Sigmoid colon (tissue), 7 donors: ENCODE data around the gene PRPF40B. TPM values are rescaled to one million over a fixed set of nuclear protein-coding genes. Genes with fewer than 3 reads are reported as not detected.
"Not testable (repeated sequence)": the region's sequence is repeated elsewhere in the genome, so short reads cannot be mapped to it uniquely, and the experiment has no call there.

Experiments used
- DNase-seq: peaks from one replicate; pipeline ENCODE4 v3.0.0-alpha.2; 2019
- H3K27ac ChIP-seq, 4 donors: fragments of 200-600 bp; sonication (generic); one replicate each; pipeline ENCODE4 v1.5.1; 2016 to 2019; ENCODE audit warnings: mild to moderate bottlenecking in 1 of 4
- H3K27me3 ChIP-seq, 3 donors: fragments of 200-600 bp; sonication (generic); one replicate each; pipeline ENCODE4 v1.5.1; 2019; ENCODE audit warnings: mild to moderate bottlenecking in 1 of 3
- H3K36me3 ChIP-seq, 4 donors: fragments of 200-600 bp; sonication (generic); one replicate each; pipeline ENCODE4 v1.5.1; 2016 to 2019
- H3K4me1 ChIP-seq, 4 donors: fragments of 200-600 bp; sonication (generic); one replicate each; pipeline ENCODE4 v1.5.1; 2017 to 2019
- H3K4me3 ChIP-seq, 4 donors: fragments of 200-600 bp; sonication (generic); one replicate each; pipeline ENCODE4 v1.5.1; 2017 to 2019; ENCODE audit warnings: mild to moderate bottlenecking in 2 of 4, moderate library complexity in 1 of 4
- H3K9me3 ChIP-seq, 4 donors: fragments of 200-600 bp in 3 of 4; sonication (generic) in 3 of 4; one replicate each; pipeline versions ENCODE4 v1.5.1 to v1.6.1; 2013 to 2019
- CTCF ChIP-seq, 4 experiments: fragments of 450-650 bp in 3 of 4; fragments of 200-600 bp in 1 of 4; IDR thresholded peaks; one replicate each; pipeline ENCODE4 v1.5.1; 2016 to 2019; ENCODE audit warnings: antibody characterized with exemption in 4 of 4, mild to moderate bottlenecking in 3 of 4, moderate library complexity in 2 of 4
- EP300 ChIP-seq, 4 donors: sonication (generic); formaldehyde crosslinking; IDR thresholded peaks; one replicate each; pipeline ENCODE4 v1.6.1; 2017; ENCODE audit warnings: antibody characterized with exemption in 4 of 4
- POLR2A ChIP-seq, 2 donors: fragments of 450-650 bp; IDR thresholded peaks; one replicate each; pipeline ENCODE4 v1.6.1; 2016; ENCODE audit warnings: antibody characterized with exemption in 2 of 2, mild to moderate bottlenecking in 2 of 2, moderate library complexity in 2 of 2
- POLR2AphosphoS5 ChIP-seq, 4 donors: sonication (generic); formaldehyde crosslinking; IDR thresholded peaks; one replicate each; pipeline ENCODE4 v1.6.1; 2017; ENCODE audit warnings: antibody characterized with exemption in 4 of 4
- whole genome bisulfite sequencing, 2 donors: extraction: QIAGEN DNeasy Blood & Tissue Kit; methylation state at CpG; one replicate each; pipeline ENCODE4 v1.1.7; 2013; 5-methylcytosine and 5-hydroxymethylcytosine counted together
- intact Hi-C: fragments of 100-400 bp; cut with DNase I; formaldehyde crosslinking; loops from one replicate; pipeline ENCODE4 v1.15.1; 2023
- polyA plus RNA-seq, 3 donors: library from polyadenylated mRNA; stranded (reverse); fragments of 200-250 nt; gene quantifications; one replicate each; pipeline ENCODE4 v1.2.3, GENCODE V29; 2013
- total RNA-seq, 4 donors: library from RNA; depleted of rRNA; stranded (reverse); fragments of >200 nt; gene quantifications; one replicate each; pipeline ENCODE4 v1.1.0, GENCODE V29; 2016
- donor health status: healthy with polysubstance abuse.
- donor health status: Bipolar disorder and iron deficiency.
- donor health status: healthy.

PRPF40B gene
- total and polyA plus RNA-seq, 7 donors = 1.4 to 27.5 (median 13.3) TPM

- WGBS, 2 donors = 98 to 100% methylated on average over 2 of the region's 2 CpGs
Observed at GRCh38 chr12:49609059-49609874, 14.1 kb upstream of the PRPF40B start.

GRCh38 chr12:49609875-49610154 is 13.5 kb upstream of the PRPF40B start:
- DNase-seq = no peak
- Histone ChIP-seq H3K27me3 (no peaks in the 10 kb centered on the region), H3K27ac (no peak overlapping the region), H3K36me3 (no peaks in the 10 kb centered on the region), H3K9me3 (no peaks in the 10 kb centered on the region), H3K4me3 (no peak overlapping the region), H3K4me1 (no peaks in the 10 kb centered on the region)
- no peak for TF ChIP-seq POLR2A (IDR thresholded peaks at IDR 0.05)
- TF ChIP-seq EP300 (IDR thresholded peaks at IDR 0.05) = no peak
- TF ChIP-seq CTCF (IDR thresholded peaks at IDR 0.05) = no peak
- no peak for TF ChIP-seq POLR2AphosphoS5 (IDR thresholded peaks at IDR 0.05)
- 73 to 85% methylated on average over 1 of the region's 1 CpG for WGBS, 2 donors
- intact Hi-C loops = no loop called here

More at GRCh38 chr12:49609059-49609874, 14.1 kb upstream of the PRPF40B start:
- intact Hi-C loops = no loop called here
- no peaks in the 10 kb centered on the region for H3K27me3 ChIP-seq
- H3K4me1 ChIP-seq = no peaks in the 10 kb centered on the region
- no peak for DNase-seq
- TF ChIP-seq EP300 (IDR thresholded peaks at IDR 0.05) = no peak
- no peak for TF ChIP-seq POLR2AphosphoS5 (IDR thresholded peaks at IDR 0.05)
- TF ChIP-seq POLR2A (IDR thresholded peaks at IDR 0.05) = no peak
- TF ChIP-seq CTCF (IDR thresholded peaks at IDR 0.05) = no peak
- no peaks in the 10 kb centered on the region for H3K9me3 ChIP-seq
- no peak overlapping the region for H3K27ac ChIP-seq
- no peaks in the 10 kb centered on the region for H3K36me3 ChIP-seq
- H3K4me3 ChIP-seq = no peak overlapping the region

GRCh38 chr12:49610785-49611184 is 12.6 kb upstream of the PRPF40B start:
- H3K36me3 ChIP-seq, H3K27ac ChIP-seq, intact Hi-C loops, H3K9me3 ChIP-seq, H3K4me1 ChIP-seq, DNase-seq, H3K27me3 ChIP-seq, H3K4me3 ChIP-seq: not testable (repeated sequence)
- 93 to 96% methylated on average over 4 of the region's 4 CpGs for WGBS, 2 donors

GRCh38 chr12:49612210-49612609 is 11.2 kb upstream of the PRPF40B start:
- no peaks in the 10 kb centered on the region for H3K27me3 ChIP-seq
- intact Hi-C loops = no loop called here
- no peak for TF ChIP-seq EP300 (IDR thresholded peaks at IDR 0.05)
- no peak for TF ChIP-seq POLR2A (IDR thresholded peaks at IDR 0.05)
- TF ChIP-seq CTCF (IDR thresholded peaks at IDR 0.05) = no peak
- TF ChIP-seq POLR2AphosphoS5 (IDR thresholded peaks at IDR 0.05) = no peak

GRCh38 chr12:49615725-49616124 is 7.6 kb upstream of the PRPF40B start:
- no peak overlapping the region for H3K4me3 ChIP-seq
- DNase-seq = no peak
- no peaks in the 10 kb centered on the region for H3K27me3 ChIP-seq
- no peaks in the 10 kb centered on the region for H3K9me3 ChIP-seq
- no peaks in the 10 kb centered on the region for H3K36me3 ChIP-seq
- H3K27ac ChIP-seq = no peak overlapping the region
- WGBS, 2 donors = 94 to 96% methylated on average over 7 of the region's 7 CpGs
- no peaks in the 10 kb centered on the region for H3K4me1 ChIP-seq
- TF ChIP-seq EP300 (IDR thresholded peaks at IDR 0.05) (no peak), POLR2AphosphoS5 (IDR thresholded peaks at IDR 0.05) (no peak), CTCF (IDR thresholded peaks at IDR 0.05) (no peak), POLR2A (IDR thresholded peaks at IDR 0.05) (no peak)
- intact Hi-C loops = no loop called here

More at GRCh38 chr12:49612210-49612609, 11.2 kb upstream of the PRPF40B start:
- H3K36me3 ChIP-seq = no peaks in the 10 kb centered on the region
- no peak overlapping the region for H3K4me3 ChIP-seq
- no peak for DNase-seq
- H3K9me3 ChIP-seq = no peaks in the 10 kb centered on the region
- H3K27ac ChIP-seq = no peak overlapping the region
- H3K4me1 ChIP-seq = no peaks in the 10 kb centered on the region
